ENCODE results near the gene HOXB1. TPM values are rescaled to one million over a fixed set of nuclear protein-coding genes. Genes with fewer than 3 reads are reported as not detected.

Gene HOXB1
- total RNA-seq, 1 donor: not detected

GRCh38 chr17:48552466-48553189 lies 21.8 kb upstream of the HOXB1 start:
- H3K4me3 ChIP-seq (ENCODE audit: low read depth, low read length): no peak overlapping the region
- no peak for DNase-seq (ENCODE audit: low read depth)
- TF ChIP-seq CTCF (IDR thresholded peaks at IDR 0.05; ENCODE audit: insufficient read depth, low read depth, low read length): no peak

- TF ChIP-seq CTCF (IDR thresholded peaks at IDR 0.05; ENCODE audit: insufficient read depth, low read depth, low read length): no peak
- DNase-seq (ENCODE audit: low read depth): no peak
- no peak overlapping the region for H3K4me3 ChIP-seq (ENCODE audit: low read depth, low read length)
Measured at GRCh38 chr17:48551596-48552465, 21.0 kb upstream of the HOXB1 start.

- H3K4me3 ChIP-seq (ENCODE audit: low read depth, low read length): no peak overlapping the region
- TF ChIP-seq CTCF (IDR thresholded peaks at IDR 0.05; ENCODE audit: insufficient read depth, low read depth, low read length): no peak
- DNase-seq (ENCODE audit: low read depth): no peak
Measured at GRCh38 chr17:48551214-48551555, 20.4 kb upstream of the HOXB1 start.

GRCh38 chr17:48550502-48551213 lies 19.8 kb upstream of the HOXB1 start:
- DNase-seq (ENCODE audit: low read depth): no peak
- no peak overlapping the region for H3K4me3 ChIP-seq (ENCODE audit: low read depth, low read length)
- no peak for TF ChIP-seq CTCF (IDR thresholded peaks at IDR 0.05; ENCODE audit: insufficient read depth, low read depth, low read length)

- DNase-seq (ENCODE audit: low read depth): no peak
Measured at GRCh38 chr17:48549914-48550501, 19.2 kb upstream of the HOXB1 start.

More at GRCh38 chr17:48549914-48550501, 19.2 kb upstream of the HOXB1 start:
- TF ChIP-seq CTCF (IDR thresholded peaks at IDR 0.05; ENCODE audit: insufficient read depth, low read depth, low read length): no peak
- H3K4me3 ChIP-seq (ENCODE audit: low read depth, low read length): no peak overlapping the region
